ENCODE data around the gene AUH. TPM values are rescaled to one million over a fixed set of nuclear protein-coding genes. Genes with fewer than 3 reads are reported as not detected.

Gene AUH
- total and polyA plus RNA-seq, 2 donors (not counting 1 experiment from before 2014, with no cell fraction given) = 5.2 to 29.1 TPM

DNA sequence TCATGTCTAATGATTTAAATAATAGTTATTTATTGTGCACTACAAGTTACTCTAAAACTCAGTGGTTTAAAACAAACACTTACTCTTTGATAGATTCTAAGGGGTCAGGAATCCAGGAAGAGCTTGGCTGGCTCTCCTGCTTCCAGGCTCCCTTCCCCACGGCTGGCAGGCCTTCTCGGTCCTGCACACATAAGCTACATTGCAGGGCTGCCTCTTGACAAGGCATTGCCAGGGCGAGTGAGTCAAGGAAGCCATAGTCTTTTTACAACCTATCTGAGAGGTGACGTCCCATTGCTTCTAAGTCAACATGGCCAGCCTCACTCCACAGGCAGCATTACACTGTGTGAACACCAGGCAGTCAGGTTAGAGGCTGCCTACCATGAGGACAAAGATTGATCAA is 119.8 kb downstream of the AUH start:
- CTCF ChIA-PET = no interaction called here
- intact Hi-C loops (cut with micrococcal nuclease) = no loop called here
- POLR2A ChIA-PET = no interaction called here
- Histone ChIP-seq H3K27me3 (replicated peaks in 1 of 4; ENCODE audit: control extremely low read depth in 1 of 4, control insufficient read depth in 3 of 4, insufficient read depth in 4 of 4, low read length in 3 of 4) (no peaks in the 10 kb centered on the region), H3K4me1 (ENCODE audit: control insufficient read depth in 2 of 2, insufficient read depth in 2 of 2, low read length in 2 of 2) (peaks cover 6 to 7% of the 10 kb centered on the region in 2 donors), H3K9ac (ENCODE audit: low read length) (no peak overlapping the region), H3K4me2 (replicated peaks; ENCODE audit: low read depth, low read length, poor library complexity, severe bottlenecking) (no peak overlapping the region), H2AFZ (ENCODE audit: insufficient read depth, low read depth, low read length, poor library complexity, severe bottlenecking) (no peak overlapping the region), H3K4me3 (ENCODE audit: control extremely low read depth in 1 of 5, extremely low read depth in 1 of 5, insufficient read depth in 1 of 5, low read depth in 2 of 5, low read length in 4 of 5) (no peak overlapping the region), H3K9me3 (ENCODE audit: control extremely low read depth in 1 of 3, control insufficient read depth in 2 of 3, insufficient read depth in 1 of 3, low read length in 2 of 3) (no peaks in the 10 kb centered on the region), H4K20me1 (ENCODE audit: control insufficient read depth, insufficient read depth, low read length, poor library complexity, severe bottlenecking) (no peaks in the 10 kb centered on the region), H3K27ac (ENCODE audit: low read length in 2 of 2) (no peak overlapping the region), H3K36me3 (replicated peaks in 1 of 2; ENCODE audit: control extremely low read depth in 1 of 2, control insufficient read depth in 1 of 2, extremely low read depth in 1 of 2, insufficient read depth in 2 of 2, low read length in 1 of 2) (no peaks in the 10 kb centered on the region), H3K79me2 (ENCODE audit: control insufficient read depth, insufficient read depth, low read length) (no peaks in the 10 kb centered on the region)
- TF ChIP-seq, protein P1, sequence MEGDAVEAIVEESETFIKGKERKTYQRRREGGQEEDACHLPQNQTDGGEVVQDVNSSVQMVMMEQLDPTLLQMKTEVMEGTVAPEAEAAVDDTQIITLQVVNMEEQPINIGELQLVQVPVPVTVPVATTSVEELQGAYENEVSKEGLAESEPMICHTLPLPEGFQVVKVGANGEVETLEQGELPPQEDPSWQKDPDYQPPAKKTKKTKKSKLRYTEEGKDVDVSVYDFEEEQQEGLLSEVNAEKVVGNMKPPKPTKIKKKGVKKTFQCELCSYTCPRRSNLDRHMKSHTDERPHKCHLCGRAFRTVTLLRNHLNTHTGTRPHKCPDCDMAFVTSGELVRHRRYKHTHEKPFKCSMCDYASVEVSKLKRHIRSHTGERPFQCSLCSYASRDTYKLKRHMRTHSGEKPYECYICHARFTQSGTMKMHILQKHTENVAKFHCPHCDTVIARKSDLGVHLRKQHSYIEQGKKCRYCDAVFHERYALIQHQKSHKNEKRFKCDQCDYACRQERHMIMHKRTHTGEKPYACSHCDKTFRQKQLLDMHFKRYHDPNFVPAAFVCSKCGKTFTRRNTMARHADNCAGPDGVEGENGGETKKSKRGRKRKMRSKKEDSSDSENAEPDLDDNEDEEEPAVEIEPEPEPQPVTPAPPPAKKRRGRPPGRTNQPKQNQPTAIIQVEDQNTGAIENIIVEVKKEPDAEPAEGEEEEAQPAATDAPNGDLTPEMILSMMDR (IDR thresholded peaks at IDR 0.05) = no peak
- TF ChIP-seq EZH2 (IDR thresholded peaks at IDR 0.05; ENCODE audit: borderline replicate concordance, insufficient read depth, low read depth, low read length, poor library complexity, severe bottlenecking) = no peak
- no peak for DNase-seq
- H3K27me3 Mint-ChIP-seq = no peaks in the 10 kb centered on the region
- ATAC-seq (ENCODE audit: low read depth) = no peak
- no peaks in the 10 kb centered on the region for H3K9me3 Mint-ChIP-seq (ENCODE audit: insufficient read depth)
- no peak overlapping the region for H3K4me3 Mint-ChIP-seq
- peaks cover 8% of the 10 kb centered on the region for H3K4me1 Mint-ChIP-seq
- H3K27ac Mint-ChIP-seq = no peak overlapping the region
- 97% methylated on average over 4 of the region's 4 CpGs for WGBS (ENCODE audit: insufficient coverage)

DNA sequence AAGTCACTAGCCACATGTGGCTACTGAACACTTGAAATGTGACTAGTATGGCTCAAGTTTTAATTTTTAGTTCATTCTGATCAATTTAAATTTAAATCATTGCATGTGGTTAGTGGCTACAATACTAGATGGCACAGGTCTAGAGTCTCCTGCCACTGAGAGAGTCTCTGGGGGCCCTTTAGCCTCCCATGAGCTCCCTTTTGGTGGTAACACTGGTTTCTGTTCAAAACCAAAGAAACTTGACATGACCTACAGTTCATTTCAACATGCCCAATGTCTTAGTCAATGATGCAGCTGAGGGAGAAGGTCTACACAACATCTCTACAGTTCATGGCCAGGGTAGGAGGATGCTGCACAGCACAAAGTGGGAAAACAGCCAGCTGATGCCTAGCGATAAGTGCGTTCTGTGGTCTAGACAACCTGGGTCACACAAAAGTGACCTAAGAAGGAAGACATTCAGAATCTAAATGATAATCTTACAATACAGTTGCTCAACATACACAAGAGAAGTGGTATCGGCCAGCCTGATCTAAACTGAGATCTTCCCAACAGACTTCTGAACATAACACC is 121.0 kb downstream of the AUH start:
- ATAC-seq (ENCODE audit: low read depth) (no peak), DNase-seq (no peak)
- Histone ChIP-seq H3K27me3 (replicated peaks in 1 of 4; ENCODE audit: control extremely low read depth in 1 of 4, control insufficient read depth in 3 of 4, insufficient read depth in 4 of 4, low read length in 3 of 4) (no peaks in the 10 kb centered on the region), H3K4me2 (replicated peaks; ENCODE audit: low read depth, low read length, poor library complexity, severe bottlenecking) (no peak overlapping the region), H3K9ac (ENCODE audit: low read length) (no peak overlapping the region), H2AFZ (ENCODE audit: insufficient read depth, low read depth, low read length, poor library complexity, severe bottlenecking) (no peak overlapping the region), H3K4me3 (ENCODE audit: control extremely low read depth in 1 of 5, extremely low read depth in 1 of 5, insufficient read depth in 1 of 5, low read depth in 2 of 5, low read length in 4 of 5) (no peak overlapping the region), H3K79me2 (ENCODE audit: control insufficient read depth, insufficient read depth, low read length) (no peaks in the 10 kb centered on the region), H4K20me1 (ENCODE audit: control insufficient read depth, insufficient read depth, low read length, poor library complexity, severe bottlenecking) (no peaks in the 10 kb centered on the region), H3K4me1 (ENCODE audit: control insufficient read depth in 2 of 2, insufficient read depth in 2 of 2, low read length in 2 of 2) (peaks cover 2 to 7% of the 10 kb centered on the region in 2 donors), H3K36me3 (replicated peaks in 1 of 2; ENCODE audit: control extremely low read depth in 1 of 2, control insufficient read depth in 1 of 2, extremely low read depth in 1 of 2, insufficient read depth in 2 of 2, low read length in 1 of 2) (no peaks in the 10 kb centered on the region), H3K27ac (ENCODE audit: low read length in 2 of 2) (no peak overlapping the region), H3K9me3 (ENCODE audit: control extremely low read depth in 1 of 3, control insufficient read depth in 2 of 3, insufficient read depth in 1 of 3, low read length in 2 of 3) (no peaks in the 10 kb centered on the region)
- intact Hi-C loops (cut with micrococcal nuclease) = no loop called here
- Mint-ChIP-seq H3K27me3 (no peaks in the 10 kb centered on the region), H3K27ac (no peak overlapping the region), H3K4me1 (peaks cover 7% of the 10 kb centered on the region), H3K4me3 (no peak overlapping the region), H3K9me3 (ENCODE audit: insufficient read depth) (no peaks in the 10 kb centered on the region)
- 80% methylated on average over 2 of the region's 3 CpGs for WGBS (ENCODE audit: insufficient coverage)
- CTCF ChIA-PET = no interaction called here
- POLR2A ChIA-PET = no interaction called here
- TF ChIP-seq, protein P1 (IDR thresholded peaks at IDR 0.05) = no peak
- no peak for TF ChIP-seq EZH2 (IDR thresholded peaks at IDR 0.05; ENCODE audit: borderline replicate concordance, insufficient read depth, low read depth, low read length, poor library complexity, severe bottlenecking)

Data from B cell (primary cell).